Body of pancreas (tissue), 4 donors: ENCODE measurements around the gene CCDC91. TPM values are rescaled to one million over a fixed set of nuclear protein-coding genes. Genes with fewer than 3 reads are reported as not detected.

Experiments
- ATAC-seq: fragments of 150-250 bp; one replicate; pipeline ENCODE4 v1.9.1; 2016
- DNase-seq, 4 donors: peaks; one replicate each; pipeline ENCODE4 v3.0.0-alpha.2; 2019
- H3K27ac ChIP-seq, 4 donors: fragments of 200-600 bp; sonication (generic); 1 replicate in 3 of 4; 2 replicates in 1 of 4; pipeline versions ENCODE4 v1.5.1 to v1.6.1; 2016 to 2019; ENCODE audit warnings: mild to moderate bottlenecking in 1 of 4, mixed read lengths in 1 of 4, moderate library complexity in 1 of 4
- H3K27me3 ChIP-seq, 2 donors: fragments of 200-600 bp; sonication (generic); one replicate each; pipeline ENCODE4 v1.6.0; 2016; ENCODE audit warnings: mild to moderate bottlenecking in 1 of 2
- H3K36me3 ChIP-seq, 2 donors: fragments of 200-600 bp; sonication (generic); replicated peaks in 1 of 2; 2 replicates each; pipeline ENCODE4 v1.5.1; 2016; ENCODE audit warnings: low read depth in 2 of 2; ENCODE audit not compliant: insufficient read depth in 1 of 2
- H3K4me1 ChIP-seq: fragments of 200-600 bp; sonication (generic); one replicate; pipeline ENCODE4 v1.6.0; 2016
- H3K4me3 ChIP-seq, 2 donors: fragments of 200-600 bp; sonication (generic); 1 replicate in 1 of 2; 2 replicates in 1 of 2; pipeline ENCODE4 v1.5.1; 2016 to 2019
- H3K9me3 ChIP-seq, 3 donors: fragments of 200-600 bp; sonication (generic); 1 replicate in 2 of 3; 2 replicates in 1 of 3; pipeline ENCODE4 v1.5.1; 2016
- POLR2A ChIP-seq, 3 donors: fragments of 450-650 bp; IDR thresholded peaks; one replicate each; pipeline ENCODE4 v1.6.1; 2016; ENCODE audit warnings: antibody characterized with exemption in 3 of 3, mild to moderate bottlenecking in 2 of 3
- WGBS, 2 donors: methylation state at CpG; one replicate each; pipeline ENCODE4 v1.1.5; 2017; 5-methylcytosine and 5-hydroxymethylcytosine counted together
- intact Hi-C: fragments of 100-400 bp; cut with DNase I; formaldehyde crosslinking; loops from one replicate; pipeline ENCODE4 v1.15.1; 2023
- total RNA-seq, 2 donors: library from RNA; depleted of rRNA; stranded (reverse); fragments of >200 nt; gene quantifications; one replicate each; pipeline ENCODE4 v1.1.0, GENCODE V29; 2016
- TF ChIP-seq, protein P1 (sequence below), 7 experiments: fragments of 450-650 bp in 4 of 7; fragments of 200-600 bp in 3 of 7; sonication (generic) in 3 of 7; IDR thresholded peaks; one replicate each; pipeline ENCODE4 v1.5.1; 2016 to 2019; ENCODE audit warnings: antibody characterized with exemption in 7 of 7

The CCDC91 gene
- total RNA-seq, 2 donors from 2014 or later = 31.9 to 35.6 TPM

DNA sequence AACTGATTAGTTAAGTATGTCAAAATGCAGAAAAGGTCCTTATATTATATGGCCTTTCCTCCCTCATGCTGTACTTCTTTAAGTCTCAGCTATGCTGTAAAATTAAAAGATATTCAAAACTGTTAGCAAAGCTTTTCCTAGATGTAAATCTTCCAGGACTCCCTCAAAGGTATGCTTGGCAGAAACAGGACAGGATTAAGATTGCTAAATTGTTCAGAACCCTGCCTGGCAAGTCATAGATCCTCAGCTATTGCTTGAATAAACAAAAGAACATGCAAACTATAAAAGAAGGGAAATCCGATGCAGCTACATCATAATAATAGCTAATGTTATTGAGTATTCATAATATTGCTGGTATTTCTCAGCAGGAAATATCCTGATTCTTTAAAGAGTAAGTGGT is 322.6 kb downstream of the CCDC91 start:
- Histone ChIP-seq H3K4me1 (peaks cover 12% of the 10 kb centered on the region), H3K36me3 (no peaks in the 10 kb centered on the region), H3K4me3 (no peak overlapping the region), H3K9me3 (no peaks in the 10 kb centered on the region), H3K27ac (no peak overlapping the region), H3K27me3 (no peaks in the 10 kb centered on the region)
- TF ChIP-seq, protein P1, sequence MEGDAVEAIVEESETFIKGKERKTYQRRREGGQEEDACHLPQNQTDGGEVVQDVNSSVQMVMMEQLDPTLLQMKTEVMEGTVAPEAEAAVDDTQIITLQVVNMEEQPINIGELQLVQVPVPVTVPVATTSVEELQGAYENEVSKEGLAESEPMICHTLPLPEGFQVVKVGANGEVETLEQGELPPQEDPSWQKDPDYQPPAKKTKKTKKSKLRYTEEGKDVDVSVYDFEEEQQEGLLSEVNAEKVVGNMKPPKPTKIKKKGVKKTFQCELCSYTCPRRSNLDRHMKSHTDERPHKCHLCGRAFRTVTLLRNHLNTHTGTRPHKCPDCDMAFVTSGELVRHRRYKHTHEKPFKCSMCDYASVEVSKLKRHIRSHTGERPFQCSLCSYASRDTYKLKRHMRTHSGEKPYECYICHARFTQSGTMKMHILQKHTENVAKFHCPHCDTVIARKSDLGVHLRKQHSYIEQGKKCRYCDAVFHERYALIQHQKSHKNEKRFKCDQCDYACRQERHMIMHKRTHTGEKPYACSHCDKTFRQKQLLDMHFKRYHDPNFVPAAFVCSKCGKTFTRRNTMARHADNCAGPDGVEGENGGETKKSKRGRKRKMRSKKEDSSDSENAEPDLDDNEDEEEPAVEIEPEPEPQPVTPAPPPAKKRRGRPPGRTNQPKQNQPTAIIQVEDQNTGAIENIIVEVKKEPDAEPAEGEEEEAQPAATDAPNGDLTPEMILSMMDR (IDR thresholded peaks at IDR 0.05) = no peak
- no peak for TF ChIP-seq POLR2A (IDR thresholded peaks at IDR 0.05)
- ATAC-seq (no peak), DNase-seq (no peak)
- intact Hi-C loops = no loop called here
- WGBS, 2 donors = 83 to 97% methylated on average over 1 of the region's 1 CpG

DNA sequence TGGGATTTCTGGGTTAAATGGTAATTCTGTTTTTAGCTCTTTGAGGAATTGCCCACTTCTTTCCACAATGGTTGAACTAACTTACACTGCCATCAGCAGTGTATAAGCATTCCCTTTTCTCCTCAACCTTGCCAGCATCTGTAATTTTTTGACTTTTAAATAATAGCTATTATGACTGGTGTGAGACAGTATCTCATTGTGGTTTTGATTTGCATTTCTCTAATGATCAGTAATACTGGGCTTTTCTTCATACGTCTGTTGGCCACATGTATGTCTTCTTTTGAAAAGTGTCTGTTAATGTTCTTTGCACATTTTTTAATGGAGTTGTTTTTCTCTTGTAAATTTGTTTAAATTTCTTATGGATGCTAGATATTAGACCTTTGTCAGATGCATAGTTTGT is 323.7 kb downstream of the CCDC91 start:
- Histone ChIP-seq H3K9me3 (no peaks in the 10 kb centered on the region), H3K4me3 (no peak overlapping the region), H3K36me3 (no peaks in the 10 kb centered on the region), H3K4me1 (peaks cover 12% of the 10 kb centered on the region), H3K27me3 (no peaks in the 10 kb centered on the region), H3K27ac (no peak overlapping the region)
- TF ChIP-seq POLR2A (IDR thresholded peaks at IDR 0.05) = no peak
- TF ChIP-seq, protein P1 (IDR thresholded peaks at IDR 0.05) = no peak
- WGBS, 2 donors = 81 to 83% methylated on average over 1 of the region's 1 CpG
- DNase-seq (no peak), ATAC-seq (no peak)
- intact Hi-C loops = no loop called here

DNA sequence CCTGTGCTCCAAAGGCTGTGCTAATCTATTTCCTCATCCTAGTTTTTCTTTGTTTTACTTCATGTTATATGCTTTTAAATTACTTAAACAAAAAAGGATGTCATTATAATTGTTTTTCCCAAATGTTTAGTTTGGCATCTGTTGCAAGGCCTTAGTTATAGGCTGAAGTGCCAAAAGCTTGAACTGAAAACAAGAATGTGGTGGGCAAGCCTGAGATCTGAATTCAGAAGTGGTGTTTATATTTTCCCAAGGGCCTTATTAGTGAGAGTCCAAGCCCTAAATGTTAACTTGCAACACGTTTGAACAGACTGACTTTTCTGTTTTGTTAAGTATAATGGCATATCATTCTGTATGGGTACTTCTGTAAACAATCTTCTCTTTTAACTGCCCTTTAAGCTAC is 326.8 kb downstream of the CCDC91 start:
- ATAC-seq = no peak
- TF ChIP-seq, protein P1 (IDR thresholded peaks at IDR 0.05) = no peak
- TF ChIP-seq POLR2A (IDR thresholded peaks at IDR 0.05) = no peak
- intact Hi-C loops = no loop called here
- H3K4me1 ChIP-seq = peaks cover 12% of the 10 kb centered on the region
- no peak overlapping the region for H3K27ac ChIP-seq
- WGBS, 2 donors = 43 to 47% methylated on average over 1 of the region's 1 CpG
- H3K27me3 ChIP-seq = no peaks in the 10 kb centered on the region
- H3K36me3 ChIP-seq = no peaks in the 10 kb centered on the region
- H3K9me3 ChIP-seq = no peaks in the 10 kb centered on the region
- H3K4me3 ChIP-seq = no peak overlapping the region
- DNase-seq = no peak

DNA sequence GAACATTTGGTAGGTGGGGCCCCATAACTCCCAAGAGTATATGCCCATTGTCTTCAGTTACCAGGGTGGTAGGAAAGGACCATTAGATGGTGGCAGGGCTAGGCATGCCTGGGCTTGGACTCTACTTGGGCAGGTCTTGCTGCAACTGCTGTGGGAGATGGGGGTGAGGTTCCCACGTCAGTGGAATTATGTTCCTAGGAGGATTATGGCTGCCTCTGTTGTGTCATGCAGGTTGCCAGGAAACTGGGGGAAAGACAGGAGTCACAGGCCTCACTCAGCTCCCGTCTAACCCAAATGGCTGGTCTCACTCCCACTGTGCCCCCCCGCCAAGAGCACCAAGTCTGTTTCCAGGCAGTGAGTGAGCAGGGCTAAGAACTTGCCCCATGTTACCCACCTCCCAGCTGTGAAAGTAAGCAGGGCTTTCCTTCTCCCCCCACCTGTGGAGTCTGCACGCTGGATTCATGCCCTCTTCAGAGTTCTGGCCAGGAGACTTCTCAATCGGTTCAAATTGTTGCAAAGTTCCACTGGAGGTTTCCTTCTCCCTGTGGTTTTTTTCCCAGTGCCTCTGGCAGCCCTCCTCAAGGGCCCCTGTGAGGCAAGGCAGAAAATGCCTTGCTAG is 337.5 kb downstream of the CCDC91 start:
- no peak for DNase-seq
- Histone ChIP-seq H3K4me1 (no peaks in the 10 kb centered on the region), H3K4me3 (no peak overlapping the region), H3K9me3 (no peaks in the 10 kb centered on the region), H3K27ac (no peak overlapping the region), H3K36me3 (no peaks in the 10 kb centered on the region), H3K27me3 (no peaks in the 10 kb centered on the region)
- no peak for TF ChIP-seq POLR2A (IDR thresholded peaks at IDR 0.05)
- TF ChIP-seq, protein P1 (IDR thresholded peaks at IDR 0.05) = no peak
- WGBS, 2 donors = 95 to 96% methylated on average over 4 to 5 of the region's 5 CpGs
- intact Hi-C loops = no loop called here
- no peak for ATAC-seq

DNA sequence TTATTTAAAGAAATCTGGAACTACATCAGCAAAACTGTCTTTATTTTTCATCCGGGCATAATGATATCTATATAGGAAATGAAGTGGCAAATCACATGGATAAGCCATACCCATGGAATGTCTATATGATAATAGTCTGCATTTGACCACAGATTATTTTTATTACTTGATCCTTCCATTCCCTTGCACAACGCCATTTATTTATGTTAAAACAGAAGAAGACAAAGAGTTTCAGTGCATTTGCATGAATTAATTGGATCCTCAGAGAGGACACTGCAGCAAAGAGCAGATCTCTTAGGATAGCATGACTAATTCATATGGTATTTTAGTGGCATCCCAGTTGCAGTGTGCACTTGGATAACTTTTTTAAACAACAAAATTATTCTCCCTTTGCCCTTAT is 345.0 kb downstream of the CCDC91 start:
- ATAC-seq (no peak), DNase-seq (no peak)
- Histone ChIP-seq H3K4me3 (no peak overlapping the region), H3K9me3 (no peaks in the 10 kb centered on the region), H3K4me1 (no peaks in the 10 kb centered on the region), H3K36me3 (peaks cover 0 to 1% of the 10 kb centered on the region in 2 donors), H3K27ac (no peak overlapping the region), H3K27me3 (no peaks in the 10 kb centered on the region)
- TF ChIP-seq POLR2A (IDR thresholded peaks at IDR 0.05) = no peak
- TF ChIP-seq, protein P1 (IDR thresholded peaks at IDR 0.05) = no peak
- 92 to 95% methylated on average over 2 of the region's 2 CpGs for WGBS, 2 donors
- intact Hi-C loops = no loop called here
